Activated CD4-positive, CD25-positive, alpha-beta regulatory T cell (primary cell): Measurements from ENCODE around the gene MPRIP.

ENCODE experiments used
- DNase-seq, 4 experiments: peaks; one replicate each; lab custom pipeline; 2025; lab: John Stamatoyannopoulos, UW

MPRIP gene

GRCh38 chr17:17166446-17166845, 124.2 kb downstream of the MPRIP start:
- no peak for DNase-seq

GRCh38 chr17:17167356-17167755, 125.1 kb downstream of the MPRIP start:
- DNase-seq, result no peak

GRCh38 chr17:17167986-17168385, 125.7 kb downstream of the MPRIP start:
- DNase-seq, result no peak

- DNase-seq, result no peak
These were observed 126.1 kb downstream of the MPRIP start for GRCh38 chr17:17168401-17168800.

GRCh38 chr17:17169396-17169795, 127.1 kb downstream of the MPRIP start:
- no peak for DNase-seq

GRCh38 chr17:17170346-17170985, 128.2 kb downstream of the MPRIP start:
- no peak for DNase-seq

GRCh38 chr17:17171186-17171585, 128.9 kb downstream of the MPRIP start:
- DNase-seq, result no peak

GRCh38 chr17:17172001-17172939, 130.0 kb downstream of the MPRIP start:
- DNase-seq, result no peak

- DNase-seq, result no peak
These were observed 130.7 kb downstream of the MPRIP start for GRCh38 chr17:17172990-17173389.

GRCh38 chr17:17173921-17174320, 131.7 kb downstream of the MPRIP start:
- no peak for DNase-seq

GRCh38 chr17:17175340-17175739, 133.1 kb downstream of the MPRIP start:
- no peak for DNase-seq

- DNase-seq, result no peak
These were observed 133.7 kb downstream of the MPRIP start for GRCh38 chr17:17175917-17176316.

GRCh38 chr17:17176341-17176740, 134.1 kb downstream of the MPRIP start:
- no peak for DNase-seq

GRCh38 chr17:17177176-17177575, 134.9 kb downstream of the MPRIP start:
- DNase-seq, result no peak

GRCh38 chr17:17179371-17179827, 137.1 kb downstream of the MPRIP start:
- no peak for DNase-seq

- DNase-seq, result peak in 1 of 4 experiments; percentile 26
These were observed 137.9 kb downstream of the MPRIP start for GRCh38 chr17:17180141-17180603.

- no peak for DNase-seq
These were observed 138.7 kb downstream of the MPRIP start for GRCh38 chr17:17180741-17181525.

- DNase-seq, result no peak
These were observed 139.7 kb downstream of the MPRIP start for GRCh38 chr17:17181666-17182597.

GRCh38 chr17:17182598-17183136, 140.4 kb downstream of the MPRIP start:
- DNase-seq, result no peak

GRCh38 chr17:17183744-17184143, 141.5 kb downstream of the MPRIP start:
- no peak for DNase-seq
